ENCODE data around the gene ENPP6. TPM values are rescaled to one million over a fixed set of nuclear protein-coding genes. Genes with fewer than 3 reads are reported as not detected.
"Not testable (repeated sequence)": the region's sequence is repeated elsewhere in the genome, so short reads cannot be mapped to it uniquely, and the experiment has no call there.

ENPP6 gene
- total RNA-seq, 1 experiment from 2014 or later = not detected

- DNase-seq (ENCODE audit: low read depth) = no peak
Measured at GRCh38 chr4:184235526-184235925, 17.9 kb upstream of the ENPP6 start.

GRCh38 chr4:184234155-184234554 is 16.5 kb upstream of the ENPP6 start:
- no peak for DNase-seq (ENCODE audit: low read depth)

GRCh38 chr4:184232975-184233374 is 15.3 kb upstream of the ENPP6 start:
- no peak for DNase-seq (ENCODE audit: low read depth)

DNA sequence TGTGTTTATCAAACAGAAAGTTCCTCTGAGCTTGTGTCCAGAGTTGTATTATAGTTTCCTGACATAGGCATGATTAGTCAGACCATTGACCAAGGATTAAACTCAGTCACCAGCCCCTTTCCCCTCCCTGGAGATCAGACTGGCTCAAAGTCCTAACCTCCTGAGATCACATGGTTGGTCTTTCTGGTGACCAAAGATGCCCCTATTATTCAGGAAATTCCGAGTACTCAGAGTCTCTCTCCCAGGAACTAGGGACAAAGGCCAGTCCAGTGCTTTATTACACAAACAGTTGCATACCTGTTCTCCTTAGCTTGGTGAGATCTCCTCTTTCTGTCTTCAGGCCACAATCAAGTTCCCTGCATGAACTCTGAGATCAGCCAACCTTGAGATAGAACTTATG is 14.5 kb upstream of the ENPP6 start:
- no peak for DNase-seq (ENCODE audit: low read depth)

GRCh38 chr4:184231573-184231972 is 13.9 kb upstream of the ENPP6 start:
- no peak for DNase-seq (ENCODE audit: low read depth)

GRCh38 chr4:184228056-184228705 is 10.5 kb upstream of the ENPP6 start:
- no peak for DNase-seq (ENCODE audit: low read depth)

- DNase-seq (ENCODE audit: low read depth) = no peak
Measured at GRCh38 chr4:184216515-184216914, 1.2 kb downstream of the ENPP6 start.

DNA sequence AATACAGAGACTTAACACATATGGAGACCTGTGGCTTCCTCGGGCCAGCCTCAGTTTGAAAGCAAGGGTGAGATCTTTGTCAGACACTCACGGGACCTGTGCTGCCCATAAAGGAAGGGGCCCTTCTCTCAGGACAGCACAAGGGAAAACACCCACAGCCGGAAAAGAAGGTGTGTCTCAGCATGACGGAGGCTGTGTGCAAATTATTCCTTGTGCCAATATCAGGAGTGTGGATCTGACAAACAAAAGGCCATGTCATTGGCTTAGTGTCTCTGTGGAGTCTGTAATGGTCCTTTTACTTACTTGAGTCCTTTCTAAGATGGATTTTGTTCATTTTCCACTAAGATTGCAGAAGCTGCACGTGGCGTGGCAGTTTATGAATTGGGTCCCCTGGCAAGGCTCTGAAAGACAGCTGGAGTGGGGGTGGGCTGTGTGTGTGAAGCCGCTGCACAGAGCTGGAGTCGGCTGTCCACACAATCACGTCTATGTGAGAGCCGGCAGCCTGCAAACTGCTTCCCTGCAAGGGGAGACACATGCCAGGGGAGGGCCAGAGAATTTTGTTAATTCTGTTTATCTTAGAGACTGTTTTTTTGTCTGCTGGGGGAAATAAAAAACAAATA is 1.9 kb downstream of the ENPP6 start:
- no peak for DNase-seq (ENCODE audit: low read depth)

- no peak for DNase-seq (ENCODE audit: low read depth)
Measured at GRCh38 chr4:184214931-184215330, 2.7 kb downstream of the ENPP6 start.

DNA sequence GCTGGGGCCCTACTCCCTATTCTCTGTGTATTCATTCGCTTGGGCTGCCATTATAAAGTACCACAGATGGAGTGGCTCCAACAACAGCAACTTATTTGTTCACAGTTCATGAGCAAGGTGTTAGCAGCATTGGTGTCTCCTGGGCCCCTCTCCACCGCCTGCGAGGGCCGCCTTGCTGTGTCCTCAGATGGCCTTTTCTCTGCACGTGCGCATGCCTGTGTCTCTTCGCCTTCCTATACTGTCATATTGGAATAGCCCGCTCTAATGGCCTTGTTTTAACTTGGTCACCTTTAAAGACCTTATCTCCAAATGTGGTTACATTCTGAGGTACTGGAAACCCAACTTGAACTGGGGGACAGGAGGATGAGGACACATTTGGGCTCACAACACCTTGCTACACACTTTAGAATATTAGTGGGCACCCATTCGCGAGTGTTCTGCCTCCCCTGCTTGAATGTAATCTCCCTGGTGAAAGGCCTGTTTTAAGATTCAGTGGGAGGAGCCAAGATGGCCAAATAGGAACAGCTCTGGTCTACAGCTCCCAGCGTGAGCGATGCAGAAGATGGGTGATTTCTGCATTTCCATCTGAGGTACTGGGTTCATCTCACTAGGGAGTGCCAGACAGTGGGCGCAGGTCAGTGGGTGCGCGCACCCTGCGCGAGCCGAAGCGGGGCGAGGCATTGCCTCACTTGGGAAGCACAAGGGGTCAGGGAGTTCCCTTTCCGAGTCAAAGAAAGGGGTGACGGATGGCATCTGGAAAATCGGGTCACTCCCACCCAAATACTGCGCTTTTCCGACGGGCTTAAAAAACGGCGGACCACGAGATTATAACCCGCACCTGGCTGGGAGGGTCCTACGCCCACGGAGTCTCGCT is 9.7 kb downstream of the ENPP6 start:
- DNase-seq (ENCODE audit: low read depth) = not testable (repeated sequence)

- DNase-seq (ENCODE audit: low read depth) = no peak
Measured at GRCh38 chr4:184205243-184205642, 12.4 kb downstream of the ENPP6 start.

DNA sequence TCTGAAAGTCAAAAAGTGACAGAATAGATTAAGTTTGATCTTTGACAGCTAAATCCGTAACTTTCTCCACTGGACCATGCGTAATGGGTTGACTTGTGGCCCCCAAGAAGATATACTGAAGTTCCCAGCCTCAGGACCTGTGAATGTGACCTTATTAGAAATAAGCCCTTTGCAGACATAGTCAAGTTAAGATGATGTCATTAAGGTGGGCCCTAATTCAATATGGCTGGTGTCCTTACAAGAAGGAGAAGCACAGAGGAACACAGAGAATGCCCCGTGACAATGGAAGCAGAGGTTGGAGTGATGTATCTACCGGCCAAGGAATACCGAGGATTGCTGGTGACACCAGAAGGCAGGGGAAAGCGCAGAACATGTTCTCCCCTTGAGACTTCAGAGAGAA is 14.4 kb downstream of the ENPP6 start:
- DNase-seq (ENCODE audit: low read depth) = no peak

DNA sequence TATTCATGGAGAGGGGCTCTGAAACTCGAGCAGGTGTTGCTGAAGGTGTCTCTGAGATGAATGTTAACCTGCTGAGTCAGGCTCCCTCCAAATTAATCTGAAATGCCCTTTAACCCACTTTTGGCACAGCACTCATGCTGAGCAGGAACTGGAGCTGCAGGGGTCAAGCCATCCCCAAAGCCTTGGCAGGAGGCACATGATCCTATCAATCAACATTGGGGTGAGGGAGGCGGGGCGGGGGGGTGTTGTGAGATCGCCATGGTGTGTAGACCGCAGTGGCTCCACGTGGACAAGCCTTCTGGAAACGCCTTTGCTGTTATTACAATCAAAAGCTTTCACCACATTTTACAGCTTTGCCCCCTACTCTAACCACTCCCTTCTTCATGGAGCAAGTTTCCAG is 16.5 kb downstream of the ENPP6 start:
- DNase-seq (ENCODE audit: low read depth) = no peak

- DNase-seq (ENCODE audit: low read depth) = no peak
Measured at GRCh38 chr4:184200296-184200695, 17.4 kb downstream of the ENPP6 start.

DNA sequence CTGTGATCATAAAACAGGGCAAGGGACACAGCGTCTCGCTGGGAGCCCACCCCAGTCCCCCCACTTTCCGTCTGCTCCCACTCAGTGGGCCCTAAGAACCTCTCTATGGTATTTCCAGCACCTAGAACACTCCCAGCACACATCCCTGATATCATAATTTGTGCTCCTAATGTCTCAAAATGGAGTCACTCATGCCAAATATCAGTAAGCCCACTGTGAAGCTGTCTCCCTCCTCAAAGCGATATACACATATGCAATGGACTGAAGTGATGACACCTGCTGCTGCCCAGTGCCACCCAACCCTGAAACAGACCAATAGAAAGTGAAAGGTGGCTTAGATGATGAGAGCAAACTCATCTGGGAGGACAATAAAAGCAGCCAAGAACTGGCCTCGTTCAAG is 17.9 kb downstream of the ENPP6 start:
- no peak for DNase-seq (ENCODE audit: low read depth)

DNA sequence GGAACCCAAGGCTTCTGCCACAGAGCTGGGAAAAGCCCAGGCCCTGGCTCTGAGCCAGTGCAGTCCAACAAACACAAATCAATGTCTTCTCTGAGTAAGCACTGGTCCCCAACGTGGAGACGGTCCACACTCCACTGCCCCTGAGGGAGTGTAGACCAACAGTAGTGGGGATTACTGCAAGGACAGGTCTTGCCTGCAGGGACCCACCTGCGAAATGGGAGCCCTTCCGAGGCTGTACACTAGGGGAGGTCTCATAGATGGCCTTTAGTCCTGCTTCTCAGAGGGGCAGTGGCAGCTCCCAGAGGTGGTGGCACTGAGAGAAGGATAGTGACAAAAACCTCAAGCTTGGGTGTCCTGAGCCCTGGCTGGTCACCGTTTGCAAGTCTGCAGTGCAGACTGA is 19.5 kb downstream of the ENPP6 start:
- no peak for DNase-seq (ENCODE audit: low read depth)

DNA sequence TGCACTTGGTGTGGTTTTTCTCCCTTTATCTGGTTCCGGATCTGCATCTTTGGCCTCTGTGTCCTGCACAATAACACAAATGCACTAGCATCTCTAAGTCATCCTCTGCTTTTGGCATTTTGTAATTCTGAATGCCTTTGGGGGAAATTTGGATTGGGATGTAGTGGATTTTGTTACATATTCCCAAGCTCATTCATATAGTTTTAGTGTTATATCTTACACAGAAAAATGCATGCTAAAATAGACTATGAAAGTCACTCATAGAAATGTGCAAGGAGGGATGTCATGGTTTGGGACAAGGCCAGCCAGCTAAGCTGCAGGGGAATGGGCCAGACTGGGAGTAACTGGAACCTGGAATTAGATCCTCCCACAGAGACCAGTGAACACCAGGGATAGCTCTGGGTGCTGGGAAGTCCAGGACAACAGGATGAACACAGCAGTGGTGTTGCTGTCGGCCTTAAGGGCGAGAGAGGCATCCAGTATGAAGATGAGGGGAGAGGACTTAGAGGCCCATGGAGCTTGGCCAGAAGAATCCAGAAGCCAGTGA is 20.1 kb downstream of the ENPP6 start:
- no peak for DNase-seq (ENCODE audit: low read depth)

GRCh38 chr4:184196730-184197385 is 20.8 kb downstream of the ENPP6 start:
- DNase-seq (ENCODE audit: low read depth) = no peak

GRCh38 chr4:184193556-184194525 is 23.8 kb downstream of the ENPP6 start:
- DNase-seq (ENCODE audit: low read depth) = no peak

- DNase-seq (ENCODE audit: low read depth) = no peak
Measured at GRCh38 chr4:184192933-184193332, 24.7 kb downstream of the ENPP6 start.

GRCh38 chr4:184191267-184191666 is 26.4 kb downstream of the ENPP6 start:
- DNase-seq (ENCODE audit: low read depth) = no peak
